Measurements from ENCODE around the gene VSTM2L.

The VSTM2L gene

GRCh38 chr20:37968841-37969401 is 66.0 kb downstream of the VSTM2L start:
- DNase-seq (ENCODE audit: low spot score): no peak

- DNase-seq (ENCODE audit: low spot score): no peak
Observed at GRCh38 chr20:37969949-37970855, 67.3 kb downstream of the VSTM2L start.

DNA sequence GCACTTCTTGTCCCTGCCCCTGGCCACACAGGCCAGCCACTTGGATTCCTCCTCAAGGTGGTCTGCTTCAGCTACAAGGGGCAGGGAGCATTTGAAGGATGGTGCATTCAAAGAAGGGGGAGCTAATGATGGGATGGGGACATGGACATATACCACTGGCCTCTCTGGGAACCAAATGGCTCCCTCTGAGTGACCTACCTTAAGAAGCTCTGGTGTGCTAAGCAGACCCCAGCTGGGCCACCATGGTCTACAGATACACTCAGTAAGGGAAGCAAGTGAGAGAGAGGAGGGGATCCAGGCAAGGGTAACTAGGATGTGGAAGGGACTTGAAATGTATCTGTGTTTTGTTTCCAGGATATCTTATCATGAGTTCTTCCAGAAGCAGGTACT is 67.9 kb downstream of the VSTM2L start:
- no peak for DNase-seq (ENCODE audit: low spot score)

DNA sequence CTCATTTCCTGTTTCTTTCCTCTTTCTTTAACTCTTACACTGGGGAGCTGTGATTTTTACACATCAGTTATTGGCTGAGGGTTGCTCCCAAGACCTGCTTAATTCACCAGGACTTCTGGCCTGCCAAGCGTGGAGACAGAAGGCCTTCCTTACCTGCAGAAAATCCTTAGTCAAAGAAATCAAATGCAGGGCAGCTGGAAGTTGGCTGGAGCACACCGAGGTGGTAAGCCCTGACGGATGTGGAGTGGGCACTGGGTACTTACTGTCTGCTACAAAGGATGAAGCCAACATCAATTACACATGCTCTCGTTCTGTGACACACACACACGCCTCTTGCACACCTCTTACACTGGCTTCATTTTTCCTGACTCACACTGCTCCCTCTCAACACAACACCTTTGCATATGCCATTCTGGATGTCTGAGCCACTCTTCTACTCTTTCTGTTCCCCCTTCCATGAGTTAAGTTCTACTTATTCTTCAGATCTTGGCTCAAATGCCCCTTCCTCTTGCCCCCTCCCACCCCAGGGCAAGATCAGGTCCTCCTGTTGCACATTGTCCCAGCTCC is 68.7 kb downstream of the VSTM2L start:
- no peak for DNase-seq (ENCODE audit: low spot score)

DNA sequence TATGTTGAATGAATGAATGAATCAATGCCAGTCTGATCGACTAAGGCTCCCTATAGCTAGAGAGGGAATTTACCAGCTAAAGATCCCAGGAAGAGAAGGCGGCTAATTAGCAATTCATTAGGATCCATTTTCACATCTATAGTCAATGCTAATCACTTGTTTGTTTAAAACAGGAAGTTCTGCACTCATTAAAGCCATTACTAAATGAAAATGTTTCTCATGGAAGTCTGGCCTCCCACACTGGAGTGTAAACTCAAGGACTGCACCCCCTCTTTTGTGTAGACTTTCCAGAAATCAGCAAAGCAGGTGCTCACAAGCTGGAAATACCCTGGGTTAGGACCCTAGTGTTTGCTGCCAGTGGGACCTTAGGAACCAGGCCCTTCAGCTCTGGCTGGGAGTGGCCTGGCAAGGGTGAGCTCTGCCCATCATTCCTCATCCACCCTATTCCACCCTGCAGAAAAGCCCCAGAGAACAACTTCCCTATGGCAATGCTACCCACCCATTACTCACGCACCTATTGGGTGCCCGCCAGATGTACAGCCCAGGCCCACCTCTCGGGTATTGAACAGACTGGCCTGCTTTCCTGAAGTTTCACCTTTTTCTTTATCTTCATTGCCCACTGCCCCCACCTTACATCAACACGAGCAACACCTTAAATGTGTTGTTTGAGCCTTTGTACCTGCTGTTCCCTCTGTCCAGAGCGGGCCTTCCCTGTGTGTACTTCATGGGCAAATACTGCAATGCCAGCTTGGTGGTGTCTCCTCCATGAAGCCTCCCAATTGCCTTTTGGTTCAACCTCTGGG is 69.5 kb downstream of the VSTM2L start:
- no peak for DNase-seq (ENCODE audit: low spot score)

- DNase-seq (ENCODE audit: low spot score): no peak
Observed at GRCh38 chr20:37973059-37973910, 70.4 kb downstream of the VSTM2L start.

- DNase-seq (ENCODE audit: low spot score): no peak
Observed at GRCh38 chr20:37976887-37977286, 74.0 kb downstream of the VSTM2L start.

DNA sequence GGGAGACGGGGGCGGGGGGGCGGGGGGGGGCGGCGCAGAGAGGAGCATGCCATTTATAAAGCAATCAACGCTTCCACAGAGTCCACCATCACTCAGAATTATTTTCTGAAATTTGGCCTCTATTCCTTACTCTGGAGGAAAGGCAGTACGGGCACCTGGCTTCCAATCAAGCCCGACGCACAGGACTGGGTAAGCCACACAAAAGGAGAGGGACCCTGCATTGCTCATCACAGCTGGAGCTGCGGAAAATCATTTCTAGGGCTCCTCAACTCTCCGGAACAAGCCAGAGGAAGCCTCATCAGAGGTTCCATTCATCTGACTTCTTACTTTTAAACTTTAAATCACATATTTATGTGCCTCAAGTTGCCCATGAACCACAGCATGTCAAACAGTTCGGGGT is 74.4 kb downstream of the VSTM2L start:
- DNase-seq (ENCODE audit: low spot score): no peak

GRCh38 chr20:37977786-37978185 is 74.9 kb downstream of the VSTM2L start:
- no peak for DNase-seq (ENCODE audit: low spot score)

GRCh38 chr20:37979021-37979985 is 76.4 kb downstream of the VSTM2L start:
- no peak for DNase-seq (ENCODE audit: low spot score)

- no peak for DNase-seq (ENCODE audit: low spot score)
Observed at GRCh38 chr20:37980383-37980782, 77.5 kb downstream of the VSTM2L start.

DNA sequence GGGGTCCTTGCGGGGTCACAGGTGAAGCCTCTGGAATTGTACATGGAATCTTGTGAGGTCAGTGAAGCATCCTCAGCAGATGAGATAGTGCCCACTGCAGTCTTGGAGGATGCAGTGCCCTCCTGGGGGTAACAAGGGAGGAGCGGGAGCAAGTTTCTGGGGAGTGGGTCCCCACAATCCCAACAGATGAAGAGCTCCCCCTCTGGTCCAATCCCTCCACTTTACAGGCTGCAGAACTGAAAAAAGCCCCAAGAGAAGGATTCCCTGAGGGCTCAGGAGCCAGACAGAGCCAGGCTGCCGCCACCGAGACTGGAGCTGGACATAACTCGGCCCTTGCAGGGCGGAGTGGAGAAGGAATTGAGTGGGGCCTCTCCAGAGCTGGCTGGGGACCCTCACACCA is 77.9 kb downstream of the VSTM2L start:
- DNase-seq (ENCODE audit: low spot score): no peak

GRCh38 chr20:37981568-37981967 is 78.6 kb downstream of the VSTM2L start:
- no peak for DNase-seq (ENCODE audit: low spot score)

GRCh38 chr20:37983286-37983685 is 80.4 kb downstream of the VSTM2L start:
- no peak for DNase-seq (ENCODE audit: low spot score)

- DNase-seq (ENCODE audit: low spot score): no peak
Observed at GRCh38 chr20:37984018-37984785, 81.3 kb downstream of the VSTM2L start.

DNA sequence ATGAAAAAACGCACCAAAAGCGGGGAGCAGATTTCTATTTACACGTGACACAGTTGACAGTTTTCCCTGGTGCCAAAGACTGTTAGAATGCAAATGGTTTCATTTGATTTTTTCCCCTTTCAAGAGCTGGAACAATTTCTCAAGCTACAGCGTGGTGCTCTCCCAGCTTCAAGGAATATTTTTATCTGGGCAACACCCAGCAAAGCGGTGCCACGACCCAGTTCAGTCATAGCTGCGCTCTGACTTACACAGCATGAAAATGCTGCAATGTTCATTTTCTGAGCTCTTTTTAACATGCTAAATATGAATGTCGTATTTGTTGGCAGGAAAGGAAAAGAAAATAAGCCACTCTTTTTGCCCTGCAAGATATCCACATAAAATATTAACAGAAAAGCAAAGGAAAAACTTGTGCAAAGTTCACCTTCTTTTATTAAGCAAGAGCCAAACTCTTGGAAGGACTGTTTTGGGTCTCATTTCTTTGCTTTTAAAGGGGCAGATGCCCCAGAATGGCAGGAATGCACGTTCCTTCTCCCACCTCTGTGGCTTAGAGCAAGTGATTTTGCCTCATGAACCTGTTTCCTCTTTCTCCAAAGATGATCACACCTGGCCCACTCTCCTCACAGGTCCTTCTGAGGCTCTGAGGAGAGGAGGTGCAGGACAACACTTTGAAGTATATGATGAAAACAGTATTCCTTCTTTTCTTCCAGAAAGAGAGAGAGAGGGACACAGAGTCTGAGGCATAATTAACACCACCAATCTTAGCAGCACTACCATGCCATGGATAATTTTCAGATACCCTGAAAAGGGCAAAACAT is 83.3 kb downstream of the VSTM2L start:
- no peak for DNase-seq (ENCODE audit: low spot score)

DNA sequence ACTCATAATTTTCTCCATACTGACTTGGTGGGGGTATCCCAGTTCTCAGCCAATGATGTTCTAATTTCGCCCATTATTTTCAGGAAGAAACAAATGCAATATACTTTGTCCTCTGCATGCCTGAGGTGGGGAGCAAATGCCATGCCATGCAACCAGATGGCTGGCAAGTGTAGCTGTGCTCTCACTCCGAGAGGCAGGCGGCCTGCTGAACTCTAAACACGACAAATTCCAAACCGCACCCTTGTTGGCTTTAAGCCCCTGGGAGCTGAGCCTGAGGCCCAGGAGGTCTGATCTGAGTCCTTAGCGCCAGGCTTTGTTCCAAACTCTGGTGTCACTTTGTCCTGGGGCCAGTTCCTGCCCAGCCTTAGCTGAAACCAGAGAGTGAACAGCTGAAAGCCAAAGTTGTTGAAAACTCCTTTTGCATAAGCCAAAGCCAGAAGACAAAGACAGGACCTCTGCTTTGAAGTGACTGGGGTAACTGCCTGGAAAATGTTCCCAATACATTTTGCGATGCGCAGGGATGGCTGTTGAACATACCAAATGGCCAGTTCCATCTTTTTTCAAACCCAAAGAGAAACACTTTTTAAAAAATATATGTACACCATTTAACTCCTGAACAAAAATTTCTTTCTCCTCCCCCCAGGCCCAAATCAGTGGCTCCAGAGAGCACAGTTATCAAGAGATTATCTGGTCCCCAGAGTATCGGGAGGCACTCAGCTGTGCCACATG is 84.1 kb downstream of the VSTM2L start:
- DNase-seq (ENCODE audit: low spot score): no peak
